ENCODE data around the gene NEMF.

DNA sequence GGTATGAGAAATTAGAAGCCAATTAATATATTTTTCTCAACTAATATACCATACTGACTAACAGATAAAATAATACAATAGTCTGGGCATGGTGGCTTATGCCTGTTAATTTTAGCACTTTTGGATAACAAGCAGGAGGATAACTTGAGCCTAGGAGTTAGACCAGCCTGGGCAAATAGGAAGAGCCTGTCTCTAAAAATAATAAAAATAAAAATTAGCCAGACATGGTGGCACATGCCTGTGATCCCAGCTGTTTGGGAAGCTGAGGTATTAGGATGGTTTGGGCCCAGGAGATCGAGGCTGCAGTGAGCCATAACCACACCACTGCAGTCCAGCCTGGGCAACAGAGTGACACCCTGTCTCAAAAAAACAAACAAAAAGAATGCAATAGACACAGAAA lies 60.0 kb downstream of the NEMF start:
- TF ChIP-seq SP1 (IDR thresholded peaks at IDR 0.05; ENCODE audit: low read depth) (no peak), ZNF274 (IDR thresholded peaks at IDR 0.05; ENCODE audit: low read depth, low read length) (no peak), POLR2AphosphoS5 (IDR thresholded peaks at IDR 0.05; ENCODE audit: low read depth, low read length) (no peak), CEBPB (IDR thresholded peaks at IDR 0.05; ENCODE audit: low read depth) (no peak)
- TF ChIP-seq, protein P1, sequence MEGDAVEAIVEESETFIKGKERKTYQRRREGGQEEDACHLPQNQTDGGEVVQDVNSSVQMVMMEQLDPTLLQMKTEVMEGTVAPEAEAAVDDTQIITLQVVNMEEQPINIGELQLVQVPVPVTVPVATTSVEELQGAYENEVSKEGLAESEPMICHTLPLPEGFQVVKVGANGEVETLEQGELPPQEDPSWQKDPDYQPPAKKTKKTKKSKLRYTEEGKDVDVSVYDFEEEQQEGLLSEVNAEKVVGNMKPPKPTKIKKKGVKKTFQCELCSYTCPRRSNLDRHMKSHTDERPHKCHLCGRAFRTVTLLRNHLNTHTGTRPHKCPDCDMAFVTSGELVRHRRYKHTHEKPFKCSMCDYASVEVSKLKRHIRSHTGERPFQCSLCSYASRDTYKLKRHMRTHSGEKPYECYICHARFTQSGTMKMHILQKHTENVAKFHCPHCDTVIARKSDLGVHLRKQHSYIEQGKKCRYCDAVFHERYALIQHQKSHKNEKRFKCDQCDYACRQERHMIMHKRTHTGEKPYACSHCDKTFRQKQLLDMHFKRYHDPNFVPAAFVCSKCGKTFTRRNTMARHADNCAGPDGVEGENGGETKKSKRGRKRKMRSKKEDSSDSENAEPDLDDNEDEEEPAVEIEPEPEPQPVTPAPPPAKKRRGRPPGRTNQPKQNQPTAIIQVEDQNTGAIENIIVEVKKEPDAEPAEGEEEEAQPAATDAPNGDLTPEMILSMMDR (IDR thresholded peaks at IDR 0.05 in 2 of 3, conservative IDR thresholded peaks at IDR 0.05 in 1 of 3; ENCODE audit: borderline replicate concordance in 1 of 3, insufficient read depth in 1 of 3, low read depth in 2 of 3, low read length in 2 of 3) = no peak
